Spleen (tissue), 7 donors: ENCODE data around the gene SLC13A3.

ENCODE experiments used
- CTCF ChIP-seq, 11 experiments: fragments of 200-600 bp in 7 of 11; fragments of 450-650 bp in 4 of 11; sonication (generic) in 4 of 11; IDR thresholded peaks in 8 of 11; conservative IDR thresholded peaks in 3 of 11; 1 replicate in 7 of 11; 2 replicates in 4 of 11; pipeline versions ENCODE4 v1.4.0 to v1.8.0; 2016 to 2021; ENCODE audit warnings: antibody characterized with exemption in 11 of 11, inconsistent platforms in 4 of 11, mild to moderate bottlenecking in 1 of 11
- POLR2AphosphoS5 ChIP-seq, 3 donors: sonication (generic); formaldehyde crosslinking; IDR thresholded peaks; one replicate each; pipeline ENCODE4 v1.5.1; 2017; ENCODE audit warnings: antibody characterized with exemption in 3 of 3
- donor health status: DM: no; HTN: no; CAD: no; lungs with moderate emphysema.
- donor health status: DM: no; HTN: no; CAD: no.
- donor health status: DM: no; HTN: no; CAD: no.

- TF ChIP-seq CTCF (IDR thresholded peaks at IDR 0.05 in 8 of 11, conservative IDR thresholded peaks at IDR 0.05 in 3 of 11) (no peak), POLR2AphosphoS5 (IDR thresholded peaks at IDR 0.05) (no peak)
Measured at GRCh38 chr20:46582648-46583047, 68.6 kb downstream of the SLC13A3 start.
